Measurements from ENCODE around the gene LARP1.

Gene LARP1

DNA sequence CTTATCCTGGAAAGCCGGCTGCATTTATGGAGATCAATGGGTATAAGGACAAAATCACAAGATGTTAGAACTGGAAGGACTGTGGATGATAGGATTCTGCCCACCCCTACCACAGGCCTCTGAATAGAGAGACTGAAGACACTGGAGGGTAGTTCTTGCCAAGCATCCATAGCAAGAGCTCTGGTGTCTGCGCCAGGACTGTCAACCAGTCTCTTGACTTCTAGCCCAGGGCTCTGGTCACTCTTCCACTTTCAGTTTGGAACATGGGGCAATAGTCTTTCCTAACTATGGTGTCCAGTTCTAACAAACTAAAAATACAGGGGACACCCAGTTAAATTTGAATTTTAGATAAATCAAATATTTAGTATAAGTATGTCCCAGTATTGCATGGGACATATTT is 23.4 kb downstream of the LARP1 start:
- no peaks in the 10 kb centered on the region for H3K36me3 ChIP-seq (ENCODE audit: control insufficient read depth in 2 of 2, insufficient read depth in 2 of 2, low read length in 2 of 2)
- peaks cover 46% of the 10 kb centered on the region for H3K4me1 ChIP-seq (ENCODE audit: control insufficient read depth, insufficient read depth, low read length)
- H3K4me3 ChIP-seq (ENCODE audit: low read length in 2 of 2): no peak overlapping the region
- no peaks in the 10 kb centered on the region for H3K9me3 ChIP-seq (ENCODE audit: control insufficient read depth in 2 of 2, low read length in 2 of 2)
- H3K27ac ChIP-seq (ENCODE audit: low read length): no peak overlapping the region
- H3K27me3 ChIP-seq (ENCODE audit: control insufficient read depth in 1 of 2, insufficient read depth in 2 of 2, low read length in 2 of 2): no peaks in the 10 kb centered on the region
- H3K9ac ChIP-seq (ENCODE audit: low read length in 2 of 2): no peak overlapping the region

DNA sequence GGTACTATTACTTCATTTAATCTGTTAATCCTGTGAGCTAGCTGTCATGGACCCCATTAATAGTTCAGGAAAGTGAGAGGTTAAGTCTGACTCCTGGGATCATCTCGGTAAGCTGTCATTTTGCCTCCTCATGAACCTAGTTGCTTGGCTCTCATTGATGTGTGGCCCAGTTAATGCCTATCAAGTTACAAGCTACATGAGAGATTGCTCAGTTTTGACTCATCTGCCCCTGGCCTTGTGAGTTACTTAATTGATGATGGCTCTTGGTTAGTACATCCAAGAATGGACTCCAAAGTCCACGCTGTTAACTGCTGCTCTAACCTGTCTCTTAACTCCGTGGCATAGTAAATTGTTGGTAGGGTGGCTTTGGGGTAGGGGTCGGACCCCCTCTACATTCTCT is 23.9 kb downstream of the LARP1 start:
- peaks cover 47% of the 10 kb centered on the region for H3K4me1 ChIP-seq (ENCODE audit: control insufficient read depth, insufficient read depth, low read length)
- H3K9ac ChIP-seq (ENCODE audit: low read length in 2 of 2): no peak overlapping the region
- no peak overlapping the region for H3K27ac ChIP-seq (ENCODE audit: low read length)
- no peaks in the 10 kb centered on the region for H3K9me3 ChIP-seq (ENCODE audit: control insufficient read depth in 2 of 2, low read length in 2 of 2)
- no peaks in the 10 kb centered on the region for H3K36me3 ChIP-seq (ENCODE audit: control insufficient read depth in 2 of 2, insufficient read depth in 2 of 2, low read length in 2 of 2)
- no peaks in the 10 kb centered on the region for H3K27me3 ChIP-seq (ENCODE audit: control insufficient read depth in 1 of 2, insufficient read depth in 2 of 2, low read length in 2 of 2)
- H3K4me3 ChIP-seq (ENCODE audit: low read length in 2 of 2): no peak overlapping the region

DNA sequence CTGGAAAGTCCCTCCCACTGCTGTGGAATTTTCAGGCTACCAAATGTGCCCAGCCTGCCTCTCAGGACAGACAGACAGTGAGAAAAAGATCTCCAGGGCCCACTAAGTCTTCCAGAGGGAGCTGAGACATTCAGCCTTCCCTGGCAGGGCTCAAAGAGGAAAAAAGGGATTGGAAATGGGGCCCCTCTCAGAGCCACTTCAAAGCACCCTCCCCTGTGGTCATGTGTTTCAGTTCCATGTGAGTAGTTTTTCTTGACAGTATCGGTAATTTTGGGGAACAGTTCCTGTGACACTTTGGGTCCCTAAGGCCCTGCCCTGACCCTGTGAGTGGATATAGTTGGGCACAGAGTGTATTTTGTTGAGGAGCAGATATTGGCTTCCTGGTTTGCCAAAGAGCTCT is 25.0 kb downstream of the LARP1 start:
- no peak overlapping the region for H3K4me3 ChIP-seq (ENCODE audit: low read length in 2 of 2)
- no peaks in the 10 kb centered on the region for H3K27me3 ChIP-seq (ENCODE audit: control insufficient read depth in 1 of 2, insufficient read depth in 2 of 2, low read length in 2 of 2)
- no peak overlapping the region for H3K27ac ChIP-seq (ENCODE audit: low read length)
- peaks cover 43% of the 10 kb centered on the region for H3K4me1 ChIP-seq (ENCODE audit: control insufficient read depth, insufficient read depth, low read length)
- H3K36me3 ChIP-seq (ENCODE audit: control insufficient read depth in 2 of 2, insufficient read depth in 2 of 2, low read length in 2 of 2): no peaks in the 10 kb centered on the region
- H3K9me3 ChIP-seq (ENCODE audit: control insufficient read depth in 2 of 2, low read length in 2 of 2): no peaks in the 10 kb centered on the region
- H3K9ac ChIP-seq (ENCODE audit: low read length in 2 of 2): no peak overlapping the region

DNA sequence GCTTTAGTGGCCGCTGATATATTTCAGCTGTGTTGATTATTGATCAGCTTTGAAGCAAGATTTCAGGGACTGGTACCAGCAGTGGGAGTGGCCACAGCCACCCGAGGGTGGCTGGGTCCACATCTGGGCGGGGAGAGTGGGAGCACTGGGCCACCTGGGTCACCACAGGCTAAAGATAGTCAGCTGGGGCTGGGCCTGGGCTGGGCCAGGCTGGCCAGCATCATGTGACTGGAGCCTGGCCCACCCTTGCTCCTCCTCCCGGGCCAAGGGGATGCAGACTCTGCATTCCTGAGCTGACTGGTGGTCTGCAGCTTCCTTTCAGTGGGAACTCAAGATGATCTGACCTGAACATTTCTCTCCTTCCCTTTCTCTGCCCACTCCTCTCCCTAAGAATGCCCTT is 27.1 kb downstream of the LARP1 start:
- Histone ChIP-seq H3K4me1 (ENCODE audit: control insufficient read depth, insufficient read depth, low read length) (peaks cover 48% of the 10 kb centered on the region), H3K36me3 (ENCODE audit: control insufficient read depth in 2 of 2, insufficient read depth in 2 of 2, low read length in 2 of 2) (no peaks in the 10 kb centered on the region), H3K9me3 (ENCODE audit: control insufficient read depth in 2 of 2, low read length in 2 of 2) (no peaks in the 10 kb centered on the region), H3K27ac (ENCODE audit: low read length) (no peak overlapping the region), H3K27me3 (ENCODE audit: control insufficient read depth in 1 of 2, insufficient read depth in 2 of 2, low read length in 2 of 2) (no peaks in the 10 kb centered on the region), H3K4me3 (ENCODE audit: low read length in 2 of 2) (peak overlapping the region in 1 of 2 donors; percentile 15), H3K9ac (ENCODE audit: low read length in 2 of 2) (no peak overlapping the region)

DNA sequence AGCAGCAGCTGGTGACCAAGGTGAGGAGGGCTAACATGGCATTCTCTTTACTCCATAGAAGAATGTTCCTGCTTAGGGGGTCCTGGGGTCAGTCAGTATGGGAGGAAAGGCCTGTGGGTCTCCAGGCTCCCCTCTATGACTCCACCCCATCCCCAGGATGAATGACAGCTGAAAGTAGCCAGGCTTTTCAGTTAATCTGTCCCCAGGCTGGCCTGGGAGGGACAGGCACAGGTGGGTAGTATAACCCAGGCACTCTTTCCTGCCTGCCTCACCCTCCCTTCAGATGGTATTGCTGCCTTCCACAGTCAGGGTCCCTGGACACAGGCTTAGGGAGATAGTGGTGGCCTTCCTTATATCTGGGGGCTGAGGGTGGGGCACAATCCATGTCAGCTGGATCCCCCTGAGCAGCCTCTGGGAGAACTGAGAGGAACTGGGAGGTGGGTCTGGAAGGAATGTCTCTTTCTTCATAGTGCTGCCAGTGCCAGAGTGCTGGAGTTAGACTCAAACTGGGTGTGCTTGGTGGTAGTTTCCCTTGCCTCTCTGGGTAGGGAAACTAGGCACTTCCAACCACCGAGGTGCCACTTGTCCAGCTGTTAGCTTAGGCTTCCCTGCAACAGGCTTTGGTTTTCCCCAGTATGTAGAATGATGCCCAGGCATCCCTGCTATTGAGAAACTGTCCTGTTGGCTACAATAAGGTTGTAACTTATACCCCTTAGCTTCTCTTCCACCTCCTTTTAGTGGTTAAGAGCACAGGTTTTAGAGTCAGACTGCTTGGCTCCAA is 27.8 kb downstream of the LARP1 start:
- H3K4me1 ChIP-seq (ENCODE audit: control insufficient read depth, insufficient read depth, low read length): peaks cover 54% of the 10 kb centered on the region
- H3K27ac ChIP-seq (ENCODE audit: low read length): no peak overlapping the region
- no peak overlapping the region for H3K9ac ChIP-seq (ENCODE audit: low read length in 2 of 2)
- H3K9me3 ChIP-seq (ENCODE audit: control insufficient read depth in 2 of 2, low read length in 2 of 2): no peaks in the 10 kb centered on the region
- no peak overlapping the region for H3K4me3 ChIP-seq (ENCODE audit: low read length in 2 of 2)
- no peaks in the 10 kb centered on the region for H3K36me3 ChIP-seq (ENCODE audit: control insufficient read depth in 2 of 2, insufficient read depth in 2 of 2, low read length in 2 of 2)
- no peaks in the 10 kb centered on the region for H3K27me3 ChIP-seq (ENCODE audit: control insufficient read depth in 1 of 2, insufficient read depth in 2 of 2, low read length in 2 of 2)

DNA sequence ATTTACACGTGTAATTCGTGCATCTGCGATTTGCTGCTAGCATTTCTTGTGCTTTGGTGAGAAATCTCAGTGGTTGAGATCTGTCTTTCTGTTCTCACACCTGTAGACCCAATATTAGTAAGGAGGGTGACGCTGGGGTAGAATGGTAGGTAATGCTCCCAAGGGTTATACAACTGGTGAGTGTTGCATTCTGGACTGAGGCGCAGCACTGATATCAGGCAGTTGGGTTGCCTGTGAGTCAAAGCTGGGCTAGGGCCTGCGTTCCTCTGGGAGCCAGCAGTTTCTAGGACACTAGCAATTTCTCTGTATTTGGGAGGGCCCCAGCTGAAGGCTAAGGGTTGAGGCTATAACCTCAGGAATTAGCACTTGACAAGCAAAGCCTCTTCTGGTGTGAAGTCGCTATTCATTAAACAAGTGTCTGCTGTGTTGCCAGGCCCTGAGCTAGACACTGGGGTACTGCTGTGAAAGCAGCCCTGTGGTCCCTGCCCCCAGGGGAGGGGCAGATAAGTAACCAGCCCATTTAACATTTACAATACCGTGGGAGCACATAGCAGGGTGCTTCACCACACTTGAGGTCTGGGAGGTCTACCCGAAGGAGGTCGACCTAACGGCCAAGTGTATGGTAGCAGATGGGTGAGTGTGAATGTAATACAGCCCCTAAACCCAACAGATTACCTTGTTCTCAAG is 28.7 kb downstream of the LARP1 start:
- H3K36me3 ChIP-seq (ENCODE audit: control insufficient read depth in 2 of 2, insufficient read depth in 2 of 2, low read length in 2 of 2): no peaks in the 10 kb centered on the region
- H3K9ac ChIP-seq (ENCODE audit: low read length in 2 of 2): peak overlapping the region in 1 of 2 donors; percentile 29
- H3K27me3 ChIP-seq (ENCODE audit: control insufficient read depth in 1 of 2, insufficient read depth in 2 of 2, low read length in 2 of 2): no peaks in the 10 kb centered on the region
- peaks cover 52% of the 10 kb centered on the region for H3K4me1 ChIP-seq (ENCODE audit: control insufficient read depth, insufficient read depth, low read length)
- H3K27ac ChIP-seq (ENCODE audit: low read length): no peak overlapping the region
- no peaks in the 10 kb centered on the region for H3K9me3 ChIP-seq (ENCODE audit: control insufficient read depth in 2 of 2, low read length in 2 of 2)
- peak overlapping the region in 1 of 2 donors; percentile 11 for H3K4me3 ChIP-seq (ENCODE audit: low read length in 2 of 2)

DNA sequence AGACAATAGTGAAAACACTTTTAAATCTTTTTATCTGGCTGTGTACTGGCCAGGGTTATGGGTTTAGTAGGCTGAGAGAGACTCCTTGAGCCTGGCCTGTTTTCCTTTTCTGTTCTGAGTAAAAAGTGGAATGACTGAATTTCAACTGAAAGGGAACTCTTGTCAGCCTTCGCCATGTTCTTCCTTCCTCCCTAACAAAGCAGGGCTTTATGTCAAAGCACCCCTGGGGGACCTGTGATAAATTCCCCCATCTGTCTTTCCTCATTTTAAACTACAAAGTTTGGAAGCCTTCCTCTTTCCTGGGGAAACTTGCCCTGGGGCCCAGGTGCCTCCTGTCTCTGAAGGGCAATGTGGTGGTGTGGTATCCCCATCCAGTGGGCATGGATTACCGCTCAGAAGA is 29.7 kb downstream of the LARP1 start:
- Histone ChIP-seq H3K36me3 (ENCODE audit: control insufficient read depth in 2 of 2, insufficient read depth in 2 of 2, low read length in 2 of 2) (no peaks in the 10 kb centered on the region), H3K27me3 (ENCODE audit: control insufficient read depth in 1 of 2, insufficient read depth in 2 of 2, low read length in 2 of 2) (no peaks in the 10 kb centered on the region), H3K27ac (ENCODE audit: low read length) (no peak overlapping the region), H3K9me3 (ENCODE audit: control insufficient read depth in 2 of 2, low read length in 2 of 2) (no peaks in the 10 kb centered on the region), H3K9ac (ENCODE audit: low read length in 2 of 2) (no peak overlapping the region), H3K4me3 (ENCODE audit: low read length in 2 of 2) (no peak overlapping the region), H3K4me1 (ENCODE audit: control insufficient read depth, insufficient read depth, low read length) (peaks cover 47% of the 10 kb centered on the region)

DNA sequence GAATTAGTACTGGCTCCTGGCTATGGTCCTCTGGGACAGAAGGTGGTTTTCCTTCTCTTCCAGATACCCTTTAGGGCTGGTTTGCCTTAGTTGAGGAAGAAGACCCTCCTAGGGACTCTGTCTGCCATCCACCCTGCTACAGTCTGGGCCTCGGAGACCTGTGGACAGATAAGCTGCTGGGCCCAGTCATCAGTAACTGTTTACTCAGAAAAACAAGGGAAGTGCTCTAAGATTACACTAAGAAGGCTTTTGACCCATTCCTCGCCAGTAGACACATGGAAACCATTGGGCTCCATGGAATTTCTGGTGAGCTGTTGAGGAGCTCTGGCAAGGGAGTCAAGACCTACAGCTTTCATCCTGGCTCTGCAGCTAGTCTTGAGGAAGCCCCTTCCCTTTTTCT is 31.2 kb downstream of the LARP1 start:
- Histone ChIP-seq H3K36me3 (ENCODE audit: control insufficient read depth in 2 of 2, insufficient read depth in 2 of 2, low read length in 2 of 2) (peaks cover 6 to 7% of the 10 kb centered on the region in 2 donors), H3K4me1 (ENCODE audit: control insufficient read depth, insufficient read depth, low read length) (peaks cover 44% of the 10 kb centered on the region), H3K9ac (ENCODE audit: low read length in 2 of 2) (no peak overlapping the region), H3K27ac (ENCODE audit: low read length) (no peak overlapping the region), H3K9me3 (ENCODE audit: control insufficient read depth in 2 of 2, low read length in 2 of 2) (no peaks in the 10 kb centered on the region), H3K27me3 (ENCODE audit: control insufficient read depth in 1 of 2, insufficient read depth in 2 of 2, low read length in 2 of 2) (no peaks in the 10 kb centered on the region), H3K4me3 (ENCODE audit: low read length in 2 of 2) (no peak overlapping the region)

DNA sequence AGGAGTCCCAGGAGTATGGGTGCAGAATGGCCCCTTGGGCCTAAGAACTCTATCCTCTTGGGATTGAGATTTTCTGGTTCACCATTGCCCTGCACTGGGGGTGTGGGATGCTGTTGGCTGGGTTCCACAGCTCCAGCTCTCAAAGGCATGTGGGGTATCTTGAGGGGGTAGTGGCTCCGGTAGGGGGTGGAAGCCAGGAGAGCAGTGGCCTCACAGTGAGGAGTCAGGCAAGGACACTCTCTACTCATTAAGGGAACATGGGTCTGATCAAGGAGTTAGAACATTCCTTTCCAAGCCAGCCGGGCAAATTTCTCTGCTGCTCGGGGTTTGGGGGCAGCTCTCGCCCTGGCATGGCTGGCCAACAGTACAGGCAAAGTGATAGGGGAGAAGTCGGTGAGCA is 33.0 kb downstream of the LARP1 start:
- no peak overlapping the region for H3K4me3 ChIP-seq (ENCODE audit: low read length in 2 of 2)
- H3K36me3 ChIP-seq (ENCODE audit: control insufficient read depth in 2 of 2, insufficient read depth in 2 of 2, low read length in 2 of 2): peaks cover 13 to 16% of the 10 kb centered on the region in 2 donors
- no peak overlapping the region for H3K9ac ChIP-seq (ENCODE audit: low read length in 2 of 2)
- no peak overlapping the region for H3K27ac ChIP-seq (ENCODE audit: low read length)
- H3K27me3 ChIP-seq (ENCODE audit: control insufficient read depth in 1 of 2, insufficient read depth in 2 of 2, low read length in 2 of 2): no peaks in the 10 kb centered on the region
- H3K4me1 ChIP-seq (ENCODE audit: control insufficient read depth, insufficient read depth, low read length): peaks cover 30% of the 10 kb centered on the region
- H3K9me3 ChIP-seq (ENCODE audit: control insufficient read depth in 2 of 2, low read length in 2 of 2): no peaks in the 10 kb centered on the region

DNA sequence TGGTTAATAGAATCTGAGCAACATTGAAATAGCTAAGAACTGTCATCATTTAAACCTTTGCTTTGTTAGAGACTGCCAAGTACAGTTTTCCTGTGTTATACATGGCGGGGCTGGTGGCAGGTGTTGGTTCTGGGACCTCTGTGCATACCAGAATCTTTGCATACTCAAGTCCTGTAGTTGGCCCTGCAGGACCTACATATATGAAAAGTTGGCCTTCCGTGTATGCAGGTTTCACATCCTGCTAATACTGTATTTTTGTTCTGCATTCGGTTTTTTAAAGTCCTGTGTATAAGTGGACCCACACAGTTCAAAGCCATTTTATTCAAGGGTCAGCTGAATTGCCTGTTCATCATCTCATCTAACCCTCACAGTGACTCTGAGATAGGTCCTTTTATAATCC is 36.4 kb downstream of the LARP1 start:
- no peaks in the 10 kb centered on the region for H3K9me3 ChIP-seq (ENCODE audit: control insufficient read depth in 2 of 2, low read length in 2 of 2)
- no peaks in the 10 kb centered on the region for H3K27me3 ChIP-seq (ENCODE audit: control insufficient read depth in 1 of 2, insufficient read depth in 2 of 2, low read length in 2 of 2)
- peaks cover 26 to 36% of the 10 kb centered on the region in 2 donors for H3K36me3 ChIP-seq (ENCODE audit: control insufficient read depth in 2 of 2, insufficient read depth in 2 of 2, low read length in 2 of 2)
- H3K4me1 ChIP-seq (ENCODE audit: control insufficient read depth, insufficient read depth, low read length): peaks cover 15% of the 10 kb centered on the region
- H3K4me3 ChIP-seq (ENCODE audit: low read length in 2 of 2): no peak overlapping the region
- no peak overlapping the region for H3K9ac ChIP-seq (ENCODE audit: low read length in 2 of 2)
- H3K27ac ChIP-seq (ENCODE audit: low read length): no peak overlapping the region

All from stomach smooth muscle (tissue), 2 donors.